ENCODE results near the gene RET.

The RET gene

DNA sequence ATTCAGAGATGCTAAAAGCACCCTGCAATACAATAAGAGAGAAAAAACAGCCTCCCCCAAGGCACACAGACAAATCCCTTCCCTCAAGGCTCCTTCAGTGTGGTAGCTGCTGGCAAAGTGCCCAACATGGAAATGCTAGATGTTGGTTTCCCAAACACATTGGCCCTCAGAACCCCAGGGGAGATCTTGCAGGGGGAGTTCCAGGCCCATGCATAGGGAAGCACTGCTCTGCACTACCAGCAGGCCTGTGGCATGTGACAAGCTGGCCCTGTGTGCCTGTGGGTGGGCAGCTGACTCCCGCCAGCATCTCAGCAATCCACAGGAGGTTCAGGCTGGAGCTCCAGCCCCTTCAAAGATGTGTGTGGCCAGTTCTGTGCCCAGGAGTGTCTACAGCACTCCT lies 44.6 kb downstream of the RET start:
- ATAC-seq (ENCODE audit: insufficient read depth, low read depth) = no peak
- DNase-seq = no peak
- H3K4me3 ChIP-seq (ENCODE audit: low read depth in 1 of 2, low read length in 2 of 2) = no peak overlapping the region
- peak overlapping the region; percentile 43 for H3K27ac ChIP-seq (ENCODE audit: low read length)
- no peak overlapping the region for H2AFZ ChIP-seq (ENCODE audit: low read depth, low read length)
- no peaks in the 10 kb centered on the region; the same call in 1 of the 2 replicates for H4K20me1 ChIP-seq (ENCODE audit: insufficient read depth, low read length)
- H3K27me3 ChIP-seq (ENCODE audit: insufficient read depth, low read length, poor library complexity) = no peaks in the 10 kb centered on the region
- H3K4me1 ChIP-seq (ENCODE audit: insufficient read depth, low read length) = peaks cover 19% of the 10 kb centered on the region
- H3K9me3 ChIP-seq (ENCODE audit: insufficient read depth, low read length, severe bottlenecking) = no peaks in the 10 kb centered on the region
- H3K36me3 ChIP-seq (ENCODE audit: insufficient read depth, low read length) = no peaks in the 10 kb centered on the region
- H3K9ac ChIP-seq (ENCODE audit: low read depth, low read length) = no peak overlapping the region
- no peaks in the 10 kb centered on the region for H3K79me2 ChIP-seq (ENCODE audit: insufficient read depth, low read length)
- TF ChIP-seq EZH2 (IDR thresholded peaks at IDR 0.05; ENCODE audit: borderline replicate concordance, low read depth, low read length, severe bottlenecking) = no peak
- TF ChIP-seq, protein P1, sequence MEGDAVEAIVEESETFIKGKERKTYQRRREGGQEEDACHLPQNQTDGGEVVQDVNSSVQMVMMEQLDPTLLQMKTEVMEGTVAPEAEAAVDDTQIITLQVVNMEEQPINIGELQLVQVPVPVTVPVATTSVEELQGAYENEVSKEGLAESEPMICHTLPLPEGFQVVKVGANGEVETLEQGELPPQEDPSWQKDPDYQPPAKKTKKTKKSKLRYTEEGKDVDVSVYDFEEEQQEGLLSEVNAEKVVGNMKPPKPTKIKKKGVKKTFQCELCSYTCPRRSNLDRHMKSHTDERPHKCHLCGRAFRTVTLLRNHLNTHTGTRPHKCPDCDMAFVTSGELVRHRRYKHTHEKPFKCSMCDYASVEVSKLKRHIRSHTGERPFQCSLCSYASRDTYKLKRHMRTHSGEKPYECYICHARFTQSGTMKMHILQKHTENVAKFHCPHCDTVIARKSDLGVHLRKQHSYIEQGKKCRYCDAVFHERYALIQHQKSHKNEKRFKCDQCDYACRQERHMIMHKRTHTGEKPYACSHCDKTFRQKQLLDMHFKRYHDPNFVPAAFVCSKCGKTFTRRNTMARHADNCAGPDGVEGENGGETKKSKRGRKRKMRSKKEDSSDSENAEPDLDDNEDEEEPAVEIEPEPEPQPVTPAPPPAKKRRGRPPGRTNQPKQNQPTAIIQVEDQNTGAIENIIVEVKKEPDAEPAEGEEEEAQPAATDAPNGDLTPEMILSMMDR (IDR thresholded peaks at IDR 0.05; ENCODE audit: borderline replicate concordance, extremely low read depth, low read length, poor library complexity, severe bottlenecking) = no peak
- no peak overlapping the region for H3K4me2 ChIP-seq (ENCODE audit: insufficient read depth, low read length)

- Histone ChIP-seq H3K27me3 (ENCODE audit: insufficient read depth, low read length, poor library complexity) (no peaks in the 10 kb centered on the region), H3K36me3 (ENCODE audit: insufficient read depth, low read length) (no peaks in the 10 kb centered on the region), H3K9me3 (ENCODE audit: insufficient read depth, low read length, severe bottlenecking) (no peaks in the 10 kb centered on the region), H4K20me1 (ENCODE audit: insufficient read depth, low read length) (no peaks in the 10 kb centered on the region; the same call in 1 of the 2 replicates), H3K4me3 (ENCODE audit: low read depth in 1 of 2, low read length in 2 of 2) (no peak overlapping the region), H2AFZ (ENCODE audit: low read depth, low read length) (no peak overlapping the region), H3K79me2 (ENCODE audit: insufficient read depth, low read length) (no peaks in the 10 kb centered on the region), H3K4me2 (ENCODE audit: insufficient read depth, low read length) (no peak overlapping the region), H3K27ac (ENCODE audit: low read length) (no peak overlapping the region), H3K9ac (ENCODE audit: low read depth, low read length) (no peak overlapping the region), H3K4me1 (ENCODE audit: insufficient read depth, low read length) (peaks cover 19% of the 10 kb centered on the region)
- TF ChIP-seq, protein P1 (IDR thresholded peaks at IDR 0.05; ENCODE audit: borderline replicate concordance, extremely low read depth, low read length, poor library complexity, severe bottlenecking) = no peak
- DNase-seq (no peak), ATAC-seq (ENCODE audit: insufficient read depth, low read depth) (no peak)
These were observed 45.2 kb downstream of the RET start for GRCh38 chr10:43122096-43122495.

GRCh38 chr10:43122826-43123225 lies 46.0 kb downstream of the RET start:
- no peaks in the 10 kb centered on the region for H3K79me2 ChIP-seq (ENCODE audit: insufficient read depth, low read length)
- H3K27me3 ChIP-seq (ENCODE audit: insufficient read depth, low read length, poor library complexity) = no peaks in the 10 kb centered on the region
- H3K9me3 ChIP-seq (ENCODE audit: insufficient read depth, low read length, severe bottlenecking) = no peaks in the 10 kb centered on the region
- H3K9ac ChIP-seq (ENCODE audit: low read depth, low read length) = no peak overlapping the region
- H4K20me1 ChIP-seq (ENCODE audit: insufficient read depth, low read length) = no peaks in the 10 kb centered on the region; the same call in 1 of the 2 replicates
- H3K4me3 ChIP-seq (ENCODE audit: low read depth in 1 of 2, low read length in 2 of 2) = no peak overlapping the region
- no peak for TF ChIP-seq EZH2 (IDR thresholded peaks at IDR 0.05; ENCODE audit: borderline replicate concordance, low read depth, low read length, severe bottlenecking)
- TF ChIP-seq, protein P1 (IDR thresholded peaks at IDR 0.05; ENCODE audit: borderline replicate concordance, extremely low read depth, low read length, poor library complexity, severe bottlenecking) = no peak
- no peak overlapping the region for H3K27ac ChIP-seq (ENCODE audit: low read length)
- H3K4me1 ChIP-seq (ENCODE audit: insufficient read depth, low read length) = peaks cover 19% of the 10 kb centered on the region
- ATAC-seq (ENCODE audit: insufficient read depth, low read depth) (no peak), DNase-seq (no peak)
- H2AFZ ChIP-seq (ENCODE audit: low read depth, low read length) = no peak overlapping the region
- H3K36me3 ChIP-seq (ENCODE audit: insufficient read depth, low read length) = no peaks in the 10 kb centered on the region
- H3K4me2 ChIP-seq (ENCODE audit: insufficient read depth, low read length) = no peak overlapping the region

Data from DND-41 (cell line).